Panc1 (cell line): ENCODE measurements around the gene TAOK1. TPM values are rescaled to one million over a fixed set of nuclear protein-coding genes. Genes with fewer than 3 reads are reported as not detected.

ENCODE experiments used
- ATAC-seq: fragments of 200-7000 bp; cut with Tn5 transposase; 2 replicates; pipeline ENCODE4 v1.9.1; 2020; ENCODE audit warnings: mild to moderate bottlenecking, moderate library complexity
- BruUV-seq: library from RNA; stranded (reverse); fragments of 400-500 nt; replicated peaks from 2 replicates; lab custom pipeline; 2021; lab: Mats Ljungman, UMichigan
- CTCF ChIA-PET: fragments of 300-600 bp; sonication (Branson Sonifier 250); formaldehyde crosslinking; loops from one replicate; lab custom pipeline; 2022; ENCODE audit warnings: antibody characterized with exemption; lab: Charles Lee
- POLR2A ChIA-PET: fragments of 300-600 bp; sonication (Branson Sonifier 250); formaldehyde crosslinking; loops from one replicate; lab custom pipeline; 2022; ENCODE audit warnings: antibody characterized with exemption; lab: Charles Lee
- DNase-seq: peaks from one replicate; pipeline ENCODE4 v3.0.0-alpha.2; 2010; ENCODE audit warnings: low read depth, low spot score
- H3K27ac ChIP-seq: 2 replicates; pipeline ENCODE4 v1.5.1; 2011; ENCODE audit warnings: mild to moderate bottlenecking, low read length, inconsistent platforms
- H3K27me3 ChIP-seq: fragments of 200-500 bp; sonication (Bioruptor generic); 2 replicates; pipeline ENCODE4 v1.6.0; 2014; ENCODE audit warnings: low read length, inconsistent platforms; ENCODE audit not compliant: control insufficient read depth, insufficient read depth
- H3K36me3 ChIP-seq: fragments of 200-500 bp; sonication (Bioruptor generic); 2 replicates; pipeline ENCODE4 v1.5.1; 2014; ENCODE audit warnings: inconsistent platforms, mild to moderate bottlenecking, low read length, moderate library complexity; ENCODE audit not compliant: control insufficient read depth, insufficient read depth
- H3K4me1 ChIP-seq: 2 replicates; pipeline ENCODE4 v1.5.1; 2011; ENCODE audit warnings: inconsistent platforms, mild to moderate bottlenecking, low read length, moderate library complexity; ENCODE audit not compliant: control insufficient read depth, insufficient read depth
- H3K4me3 ChIP-seq, 2 experiments: 2 replicates each; pipeline ENCODE4 v1.5.1; 2011 to 2012; ENCODE audit warnings: low read depth in 2 of 2, low read length in 2 of 2, mild to moderate bottlenecking in 2 of 2, inconsistent platforms in 1 of 2, moderate library complexity in 1 of 2
- H3K9me3 ChIP-seq: fragments of 200-500 bp; sonication (Bioruptor generic); 2 replicates; pipeline ENCODE4 v1.5.1; 2014; ENCODE audit warnings: low read depth, mild to moderate bottlenecking, inconsistent platforms, low read length, moderate library complexity; ENCODE audit not compliant: control insufficient read depth, insufficient read depth
- POLR2AphosphoS5 ChIP-seq: IDR thresholded peaks from 2 replicates; pipeline ENCODE4 v1.6.1; 2012; ENCODE audit warnings: mild to moderate bottlenecking, low read depth, low read length, moderate library complexity
- SIN3A ChIP-seq: IDR thresholded peaks from 2 replicates; pipeline ENCODE4 v1.6.1; 2012; ENCODE audit warnings: low read depth, mild to moderate bottlenecking, low read length, moderate library complexity, borderline replicate concordance; ENCODE audit not compliant: insufficient read depth
- TCF7L2 ChIP-seq: IDR thresholded peaks from 2 replicates; pipeline ENCODE4 v1.6.1; 2011; ENCODE audit warnings: mild to moderate bottlenecking, low read depth, low read length, inconsistent platforms
- in situ Hi-C: cut with HindIII; loops from 2 replicates; pipeline ENCODE4 v1.10.0; 2016; ENCODE audit warnings: low sequenced_read_pairs, low pct_unique_long_range_greater_than_20kb
- intact Hi-C: fragments of 100-400 bp; cut with micrococcal nuclease; formaldehyde crosslinking; loops from one replicate; pipeline ENCODE4 v1.10.0; 2022; ENCODE audit not compliant: unreplicated experiment
- total RNA-seq: library from RNA; stranded (reverse); gene quantifications from one replicate; pipeline ENCODE4 v1.2.1, GENCODE V29; 2021; ENCODE audit not compliant: unreplicated experiment
- TF ChIP-seq, protein P1 (sequence below): fragments of 450-650 bp; IDR thresholded peaks from 2 replicates; pipeline ENCODE4 v1.5.1; 2017; ENCODE audit warnings: mild to moderate bottlenecking
- TF ChIP-seq, protein P2 (sequence below), 2 experiments: IDR thresholded peaks; 2 replicates each; pipeline ENCODE4 v1.6.1; 2011 to 2012; ENCODE audit warnings: low read depth in 2 of 2, control low read depth in 1 of 2, low read length in 1 of 2, mild to moderate bottlenecking in 1 of 2, moderate library complexity in 1 of 2; ENCODE audit not compliant: insufficient read depth in 1 of 2

The TAOK1 gene
- total RNA-seq, 1 experiment from 2014 or later = 111 TPM

DNA sequence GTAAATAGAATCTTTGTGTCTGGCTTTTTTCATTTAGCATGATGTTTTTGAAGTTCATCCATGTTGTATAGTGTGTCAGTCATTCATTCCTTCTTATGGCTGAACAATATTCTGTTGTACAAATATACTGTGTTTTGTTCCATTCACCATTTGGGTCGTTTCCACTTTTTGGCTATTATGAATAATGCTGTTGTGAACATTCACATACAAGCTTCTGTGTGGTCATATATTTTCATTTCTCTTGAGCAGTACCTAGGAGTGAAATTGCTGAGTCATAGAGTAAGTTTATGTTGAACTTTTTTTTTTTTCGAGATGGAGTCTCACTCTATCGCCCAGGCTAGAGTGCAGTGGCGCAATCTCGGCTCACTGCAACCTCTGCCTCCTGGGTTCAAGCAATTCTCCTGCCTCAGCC lies 32.3 kb upstream of the TAOK1 start:
- ATAC-seq = no peak
- H3K27ac ChIP-seq = no peak overlapping the region

DNA sequence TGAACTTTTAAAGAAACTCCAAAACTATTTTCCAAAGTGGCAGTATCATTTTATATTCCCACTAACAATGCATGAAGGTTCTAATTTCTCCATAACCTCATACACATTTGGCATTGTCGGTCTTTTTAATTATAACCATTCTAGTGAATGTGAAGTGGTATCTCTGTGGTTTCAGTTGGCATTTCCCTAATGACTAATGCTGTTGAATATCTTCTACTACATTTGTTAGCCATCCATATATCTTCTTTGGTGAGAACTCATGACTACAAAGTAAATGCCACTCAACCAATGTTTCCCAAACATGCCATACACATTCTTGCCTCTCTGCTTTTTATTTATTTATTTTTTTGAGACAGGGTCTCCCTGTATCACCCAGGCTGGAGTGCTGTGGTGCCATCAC lies 31.7 kb upstream of the TAOK1 start:
- Histone ChIP-seq H3K27me3 (no peaks in the 10 kb centered on the region), H3K9me3 (no peaks in the 10 kb centered on the region), H3K4me1 (0 out of 2 replicates have a peak, but pooled peaks cover 2% of the 10 kb centered on the region), H3K36me3 (no peaks in the 10 kb centered on the region), H3K4me3 (no peak overlapping the region), H3K27ac (no peak overlapping the region)
- ChIA-PET POLR2A (no interaction called here), CTCF (no interaction called here)
- TF ChIP-seq, protein P1, sequence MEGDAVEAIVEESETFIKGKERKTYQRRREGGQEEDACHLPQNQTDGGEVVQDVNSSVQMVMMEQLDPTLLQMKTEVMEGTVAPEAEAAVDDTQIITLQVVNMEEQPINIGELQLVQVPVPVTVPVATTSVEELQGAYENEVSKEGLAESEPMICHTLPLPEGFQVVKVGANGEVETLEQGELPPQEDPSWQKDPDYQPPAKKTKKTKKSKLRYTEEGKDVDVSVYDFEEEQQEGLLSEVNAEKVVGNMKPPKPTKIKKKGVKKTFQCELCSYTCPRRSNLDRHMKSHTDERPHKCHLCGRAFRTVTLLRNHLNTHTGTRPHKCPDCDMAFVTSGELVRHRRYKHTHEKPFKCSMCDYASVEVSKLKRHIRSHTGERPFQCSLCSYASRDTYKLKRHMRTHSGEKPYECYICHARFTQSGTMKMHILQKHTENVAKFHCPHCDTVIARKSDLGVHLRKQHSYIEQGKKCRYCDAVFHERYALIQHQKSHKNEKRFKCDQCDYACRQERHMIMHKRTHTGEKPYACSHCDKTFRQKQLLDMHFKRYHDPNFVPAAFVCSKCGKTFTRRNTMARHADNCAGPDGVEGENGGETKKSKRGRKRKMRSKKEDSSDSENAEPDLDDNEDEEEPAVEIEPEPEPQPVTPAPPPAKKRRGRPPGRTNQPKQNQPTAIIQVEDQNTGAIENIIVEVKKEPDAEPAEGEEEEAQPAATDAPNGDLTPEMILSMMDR = no peak
- TF ChIP-seq POLR2AphosphoS5 = no peak
- no peak for TF ChIP-seq SIN3A
- no peak for TF ChIP-seq TCF7L2
- TF ChIP-seq, protein P2, sequence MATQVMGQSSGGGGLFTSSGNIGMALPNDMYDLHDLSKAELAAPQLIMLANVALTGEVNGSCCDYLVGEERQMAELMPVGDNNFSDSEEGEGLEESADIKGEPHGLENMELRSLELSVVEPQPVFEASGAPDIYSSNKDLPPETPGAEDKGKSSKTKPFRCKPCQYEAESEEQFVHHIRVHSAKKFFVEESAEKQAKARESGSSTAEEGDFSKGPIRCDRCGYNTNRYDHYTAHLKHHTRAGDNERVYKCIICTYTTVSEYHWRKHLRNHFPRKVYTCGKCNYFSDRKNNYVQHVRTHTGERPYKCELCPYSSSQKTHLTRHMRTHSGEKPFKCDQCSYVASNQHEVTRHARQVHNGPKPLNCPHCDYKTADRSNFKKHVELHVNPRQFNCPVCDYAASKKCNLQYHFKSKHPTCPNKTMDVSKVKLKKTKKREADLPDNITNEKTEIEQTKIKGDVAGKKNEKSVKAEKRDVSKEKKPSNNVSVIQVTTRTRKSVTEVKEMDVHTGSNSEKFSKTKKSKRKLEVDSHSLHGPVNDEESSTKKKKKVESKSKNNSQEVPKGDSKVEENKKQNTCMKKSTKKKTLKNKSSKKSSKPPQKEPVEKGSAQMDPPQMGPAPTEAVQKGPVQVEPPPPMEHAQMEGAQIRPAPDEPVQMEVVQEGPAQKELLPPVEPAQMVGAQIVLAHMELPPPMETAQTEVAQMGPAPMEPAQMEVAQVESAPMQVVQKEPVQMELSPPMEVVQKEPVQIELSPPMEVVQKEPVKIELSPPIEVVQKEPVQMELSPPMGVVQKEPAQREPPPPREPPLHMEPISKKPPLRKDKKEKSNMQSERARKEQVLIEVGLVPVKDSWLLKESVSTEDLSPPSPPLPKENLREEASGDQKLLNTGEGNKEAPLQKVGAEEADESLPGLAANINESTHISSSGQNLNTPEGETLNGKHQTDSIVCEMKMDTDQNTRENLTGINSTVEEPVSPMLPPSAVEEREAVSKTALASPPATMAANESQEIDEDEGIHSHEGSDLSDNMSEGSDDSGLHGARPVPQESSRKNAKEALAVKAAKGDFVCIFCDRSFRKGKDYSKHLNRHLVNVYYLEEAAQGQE (IDR thresholded peaks at IDR 0.05; ENCODE audit: insufficient read depth in 1 of 2, low read depth in 2 of 2, low read length in 1 of 2) = no peak
- intact Hi-C loops = no loop called here
- ATAC-seq = no peak
- no TSS peak for BruUV-seq
- no peak for DNase-seq
- in situ Hi-C loops = no loop called here

More for the DNA sequence above, 32.3 kb upstream of the TAOK1 start:
- Histone ChIP-seq H3K4me3 (no peak overlapping the region), H3K27me3 (no peaks in the 10 kb centered on the region), H3K4me1 (0 out of 2 replicates have a peak, but pooled peaks cover 2% of the 10 kb centered on the region), H3K9me3 (no peaks in the 10 kb centered on the region), H3K36me3 (no peaks in the 10 kb centered on the region)
- no peak for DNase-seq
- POLR2A ChIA-PET = no interaction called here
- TF ChIP-seq POLR2AphosphoS5 = no peak
- TF ChIP-seq SIN3A = no peak
- no peak for TF ChIP-seq TCF7L2
- TF ChIP-seq, protein P2 (IDR thresholded peaks at IDR 0.05; ENCODE audit: insufficient read depth in 1 of 2, low read depth in 2 of 2, low read length in 1 of 2) = no peak
- TF ChIP-seq, protein P1 = no peak
- BruUV-seq = no TSS peak
- intact Hi-C loops (no loop called here), in situ Hi-C loops (no loop called here)
- CTCF ChIA-PET = no interaction called here
